K562 (cell line): ENCODE results near the gene ATP8B4. TPM values are rescaled to one million over a fixed set of nuclear protein-coding genes. Genes with fewer than 3 reads are reported as not detected.

Source experiments
- ATAC-seq: fragments of 200-7000 bp; cut with Tn5 transposase; 3 replicates; pipeline ENCODE4 v1.9.1; 2020; ENCODE audit warnings: moderate library complexity
- BruUV-seq: library from RNA; stranded (reverse); fragments of 400-500 nt; replicated peaks from 2 replicates; lab custom pipeline; 2021; lab: Mats Ljungman, UMichigan
- CTCF ChIA-PET: fragments of 300-600 bp; formaldehyde crosslinking; extraction: SDS; loops from one replicate; lab custom pipeline; 2021; ENCODE audit warnings: low intra/inter-chr PET ratio; lab: Yijun Ruan, JAX
- POLR2A ChIA-PET: fragments of 300-600, 350-650 bp; sonication (Branson Sonifier 250); formaldehyde crosslinking; extraction: SDS; loops from one replicate; lab custom pipeline; 2021; ENCODE audit warnings: antibody characterized with exemption, inconsistent platforms; lab: Yijun Ruan, JAX
- DNase-seq, 4 experiments: peaks; one replicate each; pipeline versions ENCODE4 v3.0.0 to v3.0.0-alpha.2; 2011 to 2018; ENCODE audit warnings: low spot score in 3 of 4, mixed read lengths in 3 of 4; ENCODE audit errors: extremely low read depth in 1 of 4
- FAIRE-seq: peaks from 2 replicates; lab custom pipeline; 2011; peaks lifted over from hg19 to GRCh38; lab: Jason Lieb, UNC
- H2AFZ ChIP-seq: 2 replicates; pipeline ENCODE4 v1.6.0; 2011; ENCODE audit warnings: low read depth, low read length, control low read depth, inconsistent platforms
- H3K27ac ChIP-seq: fragments of 200-600 bp; 3 replicates; pipeline ENCODE4 v1.8.0; 2011; ENCODE audit warnings: low read depth, mild to moderate bottlenecking, control low read depth, inconsistent platforms, low read length, moderate library complexity, mixed read lengths; ENCODE audit errors: extremely low read depth
- H3K27me3 ChIP-seq, 2 experiments: fragments of 300-600 bp in 1 of 2; 2 replicates in 1 of 2; 3 replicates in 1 of 2; pipeline versions ENCODE4 v1.6.0 to v1.8.0; 2011; ENCODE audit warnings: inconsistent platforms in 2 of 2, low read length in 2 of 2, mild to moderate bottlenecking in 1 of 2, mixed read lengths in 1 of 2, moderate library complexity in 1 of 2; ENCODE audit not compliant: control insufficient read depth in 2 of 2, insufficient read depth in 2 of 2
- H3K36me3 ChIP-seq: fragments of 300-600 bp; 3 replicates; pipeline ENCODE4 v1.8.0; 2011; ENCODE audit warnings: mild to moderate bottlenecking, low read length, inconsistent platforms; ENCODE audit not compliant: control insufficient read depth, insufficient read depth
- H3K4me1 ChIP-seq, 2 experiments: fragments of 200-600 bp in 1 of 2; replicated peaks in 1 of 2; 2 replicates in 1 of 2; 3 replicates in 1 of 2; pipeline versions ENCODE4 v1.5.1 to v1.8.0; 2011; ENCODE audit warnings: inconsistent platforms in 2 of 2, low read length in 2 of 2, mild to moderate bottlenecking in 1 of 2, mixed read lengths in 1 of 2, moderate library complexity in 1 of 2; ENCODE audit not compliant: control insufficient read depth in 2 of 2, insufficient read depth in 2 of 2
- H3K4me2 ChIP-seq: 2 replicates; pipeline ENCODE4 v1.6.1; 2011; ENCODE audit warnings: low read length, control low read depth, inconsistent platforms, mixed read lengths; ENCODE audit not compliant: insufficient read depth
- H3K4me3 ChIP-seq: fragments of 200-600 bp; sonication (generic), shearing (Covaris generic); 2 replicates; pipeline ENCODE4 v1.5.1; 2016; ENCODE audit warnings: control low read depth, inconsistent platforms
- H3K79me2 ChIP-seq: fragments of 200-600 bp; 3 replicates; pipeline ENCODE4 v1.8.0; 2011; ENCODE audit warnings: low read length, inconsistent platforms; ENCODE audit not compliant: control insufficient read depth, insufficient read depth
- H3K9ac ChIP-seq, 2 experiments: 2 replicates each; pipeline versions ENCODE4 v1.6.0 to v1.6.1; 2011; ENCODE audit warnings: low read depth in 2 of 2, low read length in 2 of 2, control low read depth in 1 of 2, inconsistent platforms in 1 of 2, mild to moderate bottlenecking in 1 of 2, mixed read lengths in 1 of 2; ENCODE audit not compliant: insufficient read depth in 1 of 2
- H3K9me1 ChIP-seq: one replicate; pipeline ENCODE4 v1.6.0; 2011; ENCODE audit warnings: inconsistent platforms, mild to moderate bottlenecking, low read length, moderate library complexity; ENCODE audit not compliant: control insufficient read depth, insufficient read depth
- H3K9me3 ChIP-seq: replicated peaks from 2 replicates; pipeline ENCODE4 v1.5.1; 2011; ENCODE audit warnings: low read depth, low read length, inconsistent platforms; ENCODE audit not compliant: control insufficient read depth, insufficient read depth
- H4K20me1 ChIP-seq: replicated peaks from 2 replicates; pipeline ENCODE4 v1.6.1; 2011; ENCODE audit warnings: low read length, inconsistent platforms, mixed read lengths; ENCODE audit not compliant: control insufficient read depth, insufficient read depth
- ATF7 ChIP-seq: fragments of 450-650 bp; IDR thresholded peaks from 2 replicates; pipeline ENCODE4 v1.7.1; 2014; ENCODE audit warnings: mild to moderate bottlenecking, moderate library complexity
- CBFA2T3 ChIP-seq: fragments of 450-650 bp; IDR thresholded peaks from 2 replicates; pipeline ENCODE4 v1.6.1; 2017
- ELF4 ChIP-seq: fragments of 450-650 bp; formaldehyde crosslinking; IDR thresholded peaks from 2 replicates; pipeline ENCODE4 v1.4.0; 2022; ENCODE audit warnings: missing genetic modification characterization
- EP300 ChIP-seq: IDR thresholded peaks from 2 replicates; pipeline ENCODE4 v1.6.1; 2012; ENCODE audit warnings: low read length, improper control_type of control experiment
- HBP1 ChIP-seq: fragments of 450-650 bp; formaldehyde crosslinking; IDR thresholded peaks from 2 replicates; pipeline ENCODE4 v1.4.0; 2022; ENCODE audit warnings: missing genetic modification characterization
- HDAC6 ChIP-seq: IDR thresholded peaks from 2 replicates; pipeline ENCODE4 v1.6.1; 2012; ENCODE audit warnings: low read depth, mild to moderate bottlenecking, control low read depth, inconsistent platforms, low read length, moderate library complexity
- HNRNPL ChIP-seq: fragments of 200-400 bp; formaldehyde crosslinking; IDR thresholded peaks from 2 replicates; pipeline ENCODE4 v1.6.1; 2017; ENCODE audit warnings: low read depth, mild to moderate bottlenecking, low read length
- MAFF ChIP-seq: IDR thresholded peaks from 2 replicates; pipeline ENCODE4 v1.6.1; 2012; ENCODE audit warnings: low read length, improper control_type of control experiment
- NUFIP1 ChIP-seq: fragments of 450-650 bp; IDR thresholded peaks from 2 replicates; pipeline ENCODE4 v1.6.1; 2018; ENCODE audit not compliant: partially characterized antibody
- PRMT5 ChIP-seq: sonication (generic); formaldehyde crosslinking; IDR thresholded peaks from 2 replicates; pipeline ENCODE4 v1.5.0; 2020; ENCODE audit warnings: missing genetic modification reagents
- RERE ChIP-seq: sonication (generic); formaldehyde crosslinking; IDR thresholded peaks from 2 replicates; pipeline ENCODE4 v1.8.0; 2023; ENCODE audit warnings: missing genetic modification reagents, mild to moderate bottlenecking, borderline replicate concordance
- SIRT6 ChIP-seq: IDR thresholded peaks from one replicate; pipeline ENCODE4 v1.6.1; 2012; ENCODE audit warnings: low read depth, mild to moderate bottlenecking, control low read depth, inconsistent platforms, low read length, moderate library complexity
- TCF7 ChIP-seq: sonication (generic); IDR thresholded peaks from 2 replicates; pipeline ENCODE4 v1.6.1; 2016; ENCODE audit warnings: antibody characterized with exemption, borderline replicate concordance
- ZFP91 ChIP-seq: sonication (generic); formaldehyde crosslinking; IDR thresholded peaks from 2 replicates; pipeline ENCODE4 v1.8.0; 2022; ENCODE audit warnings: mild to moderate bottlenecking, missing genetic modification reagents
- ZNF23 ChIP-seq: fragments of 250-450 bp; sonication (Bioruptor Pico); IDR thresholded peaks from 2 replicates; pipeline ENCODE4 v1.4.0; 2020; ENCODE audit warnings: mild to moderate bottlenecking
- ZNF316 ChIP-seq: fragments of 450-650 bp; IDR thresholded peaks from 2 replicates; pipeline ENCODE4 v1.6.1; 2016
- WGBS: fragments of 100-300 bp; shearing (Covaris generic); methylation state at CpG from one replicate; pipeline ENCODE4 v1.1.6; 2016; ENCODE audit warnings: low coverage, mixed read lengths; ENCODE audit not compliant: insufficient coverage; ENCODE audit errors: missing lambda C conversion rate; 5-methylcytosine and 5-hydroxymethylcytosine counted together
- in situ Hi-C: fragments of 300-500 bp; cut with MboI; formaldehyde crosslinking; loops from 4 replicates; pipeline ENCODE4 v1.15.0; 2018; ENCODE audit warnings: inconsistent platforms, mixed read lengths
- intact Hi-C: fragments of 100-400 bp; cut with micrococcal nuclease; formaldehyde crosslinking; loops from 2 replicates; pipeline ENCODE4 v1.14.2; 2022
- polyA plus RNA-seq, 8 experiments: library from polyadenylated mRNA; depleted of rRNA in 4 of 8; stranded (reverse) in 5 of 8; unstranded in 3 of 8; fragments of >200 nt; fragmentation: Nextera tagmentation in 2 of 8; fragmentation: Illumina TruSeq in 1 of 8; extraction: Ambion mirVana in 2 of 8; extraction: Trizol in 1 of 8; gene quantifications; 2 replicates each; pipeline versions ENCODE4 v1.2.1 to v1.2.3, GENCODE V29; 2011 to 2014; ENCODE audit warnings: inconsistent platforms in 1 of 8, missing spikeins in 1 of 8
- total RNA-seq, 7 experiments: library from RNA; depleted of rRNA in 6 of 7; stranded (reverse); fragments of >200 nt in 6 of 7; fragmentation: Illumina TruSeq in 2 of 7; extraction: Trizol in 2 of 7; gene quantifications; 2 replicates each; pipeline versions ENCODE4 v1.2.1 to v1.2.3, GENCODE V29; 2011 to 2021; ENCODE audit warnings: low replicate concordance in 1 of 7

Gene ATP8B4
- total and polyA plus RNA-seq, 9 of the 15 experiments (the other 6 are each of a cell fraction or from before 2014, with no cell fraction given): 0.14 to 2.5 (median 0.44) TPM

GRCh38 chr15:49881433-49881832 lies 237.6 kb downstream of the ATP8B4 start:
- no peaks in the 10 kb centered on the region for H4K20me1 ChIP-seq
- DNase-seq (no peak), ATAC-seq (no peak), FAIRE-seq (no peak)
- no TSS peak for BruUV-seq
- no peaks in the 10 kb centered on the region for H3K4me1 ChIP-seq
- in situ Hi-C loops: loop anchor here (25.0 kb wide), 1 partner anchor 431 kb away; no protein-coding TSS in a partner anchor
- no peaks in the 10 kb centered on the region for H3K9me3 ChIP-seq
- CTCF ChIA-PET: no interaction called here
- H3K36me3 ChIP-seq: no peaks in the 10 kb centered on the region
- no peak overlapping the region for H3K4me2 ChIP-seq
- no peaks in the 10 kb centered on the region for H3K9me1 ChIP-seq
- no peak overlapping the region for H3K9ac ChIP-seq
- H3K4me3 ChIP-seq: no peak overlapping the region
- H3K27ac ChIP-seq: no peak overlapping the region
- intact Hi-C loops: loop anchor here (2.0 kb wide), 1 partner anchor 13 kb away; no protein-coding TSS in a partner anchor
- no peaks in the 10 kb centered on the region for H3K27me3 ChIP-seq
- WGBS: 5% methylated on average over 3 of the region's 3 CpGs
- POLR2A ChIA-PET: no interaction called here
- H2AFZ ChIP-seq: no peak overlapping the region
- no peaks in the 10 kb centered on the region for H3K79me2 ChIP-seq
- TF ChIP-seq EP300 (no peak), PRMT5 (no peak), NUFIP1 (no peak), HDAC6 (no peak), TCF7 (no peak), HBP1 (no peak), ZNF316 (no peak), ZFP91 (CRISPR knock-in tag) (no peak), ATF7 (no peak), HNRNPL (no peak), CBFA2T3 (no peak), RERE (no peak), ELF4 (CRISPR knock-in tag) (no peak), SIRT6 (no peak), ZNF23 (CRISPR knock-in tag) (no peak), MAFF (no peak)
